Endothelial cell of umbilical vein (primary cell): ENCODE data around the gene TRIM77. TPM values are rescaled to one million over a fixed set of nuclear protein-coding genes. Genes with fewer than 3 reads are reported as not detected.
"Not testable (repeated sequence)": the region's sequence is repeated elsewhere in the genome, so short reads cannot be mapped to it uniquely, and the experiment has no call there.

Experiments
- BruUV-seq: library from RNA; stranded (reverse); fragments of 400-500 nt; replicated peaks from 2 replicates; lab custom pipeline; 2021; lab: Mats Ljungman, UMichigan
- CTCF ChIA-PET: fragments of 300-600, 350-600 bp; sonication (Branson Sonifier 250); formaldehyde crosslinking; loops from one replicate; lab custom pipeline; 2021; ENCODE audit warnings: antibody characterized with exemption, inconsistent platforms; lab: Charles Lee
- POLR2A ChIA-PET: fragments of 300-600, 350-600 bp; sonication (Branson Sonifier 250); formaldehyde crosslinking; loops from one replicate; lab custom pipeline; 2021; ENCODE audit warnings: antibody characterized with exemption, inconsistent platforms; lab: Charles Lee
- DNase-seq: peaks from one replicate; pipeline ENCODE4 v3.0.0-alpha.2; 2011; ENCODE audit warnings: low read depth, low spot score
- FAIRE-seq: peaks from 2 replicates; lab custom pipeline; 2011; peaks lifted over from hg19 to GRCh38; lab: Jason Lieb, UNC
- H2AFZ ChIP-seq: 2 replicates; pipeline ENCODE4 v1.6.0; 2012; ENCODE audit warnings: low read depth, low read length, control low read depth, inconsistent platforms
- H3K27ac ChIP-seq: 2 replicates; pipeline ENCODE4 v1.5.1; 2011; ENCODE audit warnings: low read depth, mild to moderate bottlenecking, control low read depth, low read length, moderate library complexity; ENCODE audit not compliant: insufficient read depth
- H3K27me3 ChIP-seq, 2 experiments: 2 replicates each; pipeline versions ENCODE4 v1.6.0 to v1.6.1; 2011; ENCODE audit warnings: low read length in 2 of 2, mixed read lengths in 1 of 2; ENCODE audit not compliant: control insufficient read depth in 2 of 2, insufficient read depth in 2 of 2
- H3K36me3 ChIP-seq, 2 experiments: 2 replicates in 1 of 2; 3 replicates in 1 of 2; pipeline ENCODE4 v1.5.1; 2011; ENCODE audit warnings: low read length in 2 of 2, mild to moderate bottlenecking in 1 of 2, moderate library complexity in 1 of 2; ENCODE audit not compliant: control insufficient read depth in 2 of 2, insufficient read depth in 2 of 2; ENCODE audit errors: extremely low read depth in 1 of 2
- H3K4me1 ChIP-seq: 3 replicates; pipeline ENCODE4 v1.5.1; 2011; ENCODE audit warnings: mild to moderate bottlenecking, low read length; ENCODE audit not compliant: control insufficient read depth, insufficient read depth; ENCODE audit errors: extremely low read depth
- H3K4me2 ChIP-seq: 2 replicates; pipeline ENCODE4 v1.6.1; 2011; ENCODE audit warnings: low read length, control low read depth, mixed read lengths; ENCODE audit not compliant: insufficient read depth
- H3K4me3 ChIP-seq, 3 experiments: fragments of 200-600 bp in 1 of 3; sonication (generic), shearing (Covaris generic) in 1 of 3; replicated peaks in 1 of 3; 2 replicates each; pipeline ENCODE4 v1.5.1; 2011 to 2016; ENCODE audit warnings: control low read depth in 3 of 3, low read length in 3 of 3, mild to moderate bottlenecking in 2 of 3, inconsistent platforms in 1 of 3, low read depth in 1 of 3, moderate library complexity in 1 of 3; ENCODE audit not compliant: insufficient read depth in 1 of 3
- H3K79me2 ChIP-seq: 2 replicates; pipeline ENCODE4 v1.6.0; 2012; ENCODE audit warnings: low read length, inconsistent platforms; ENCODE audit not compliant: control insufficient read depth, insufficient read depth
- H3K9ac ChIP-seq: replicated peaks from 2 replicates; pipeline ENCODE3; 2011; ENCODE audit warnings: low read length, control low read depth; ENCODE audit not compliant: insufficient read depth; ENCODE audit errors: extremely low read depth
- H3K9me1 ChIP-seq: replicated peaks from 3 replicates; pipeline ENCODE4 v1.6.0; 2011; ENCODE audit warnings: mild to moderate bottlenecking, low read length; ENCODE audit not compliant: control insufficient read depth, insufficient read depth; ENCODE audit errors: extremely low read depth
- H3K9me3 ChIP-seq: replicated peaks from 2 replicates; pipeline ENCODE4 v1.5.1; 2012; ENCODE audit warnings: low read length, inconsistent platforms; ENCODE audit not compliant: control insufficient read depth, insufficient read depth
- H4K20me1 ChIP-seq: replicated peaks from 2 replicates; pipeline ENCODE3; 2011; ENCODE audit warnings: mild to moderate bottlenecking, low read length; ENCODE audit not compliant: control insufficient read depth, insufficient read depth; ENCODE audit errors: extremely low read depth
- EZH2 ChIP-seq: IDR thresholded peaks from 2 replicates; pipeline ENCODE4 v1.6.1; 2012; ENCODE audit warnings: borderline replicate concordance, low read depth, mild to moderate bottlenecking, moderate library complexity, low read length, inconsistent platforms; ENCODE audit not compliant: severe bottlenecking
- FOS ChIP-seq: IDR thresholded peaks from 2 replicates; pipeline ENCODE4 v1.6.1; 2011; ENCODE audit warnings: mild to moderate bottlenecking, low read length, moderate library complexity, borderline replicate concordance; ENCODE audit not compliant: insufficient read depth
- GATA2 ChIP-seq: IDR thresholded peaks from 2 replicates; pipeline ENCODE4 v1.7.0; 2011; ENCODE audit warnings: low read depth, mild to moderate bottlenecking, moderate library complexity, mixed read lengths, low read length; ENCODE audit not compliant: insufficient read length, insufficient read depth
- JUN ChIP-seq: IDR thresholded peaks from 2 replicates; pipeline ENCODE4 v1.6.1; 2011; ENCODE audit warnings: borderline replicate concordance, low read depth; ENCODE audit not compliant: insufficient read length, insufficient read depth
- MYC ChIP-seq: IDR thresholded peaks from one replicate; pipeline ENCODE4 v1.6.1; 2011; ENCODE audit warnings: mild to moderate bottlenecking, low read depth, low read length
- POLR2A ChIP-seq: IDR thresholded peaks from 2 replicates; pipeline ENCODE4 v1.6.1; 2012; ENCODE audit warnings: low read depth, mild to moderate bottlenecking, control low read depth, low read length
- POLR2AphosphoS5 ChIP-seq: IDR thresholded peaks from 2 replicates; pipeline ENCODE4 v1.6.1; 2012; ENCODE audit warnings: low read depth, mild to moderate bottlenecking, control low read depth, low read length, moderate library complexity; ENCODE audit not compliant: insufficient read depth
- dilution Hi-C: fragments of 300-500 bp; cut with MboI; formaldehyde crosslinking; loops from one replicate; pipeline ENCODE4 v1.15.0; 2019; ENCODE audit warnings: low sequenced_read_pairs; ENCODE audit not compliant: extremely low pct_ligation_motif_present
- intact Hi-C: fragments of 100-400 bp; cut with micrococcal nuclease; formaldehyde crosslinking; loops from one replicate; pipeline ENCODE4 v1.10.0; 2022
- polyA plus RNA-seq, 4 experiments: library from polyadenylated mRNA; depleted of rRNA in 3 of 4; stranded (reverse) in 3 of 4; unstranded in 1 of 4; fragments of >200 nt; gene quantifications; 2 replicates each; pipeline versions ENCODE4 v1.2.1 to v1.2.3, GENCODE V29; 2011 to 2012; ENCODE audit warnings: missing spikeins in 1 of 4
- total RNA-seq: library from RNA; stranded (reverse); gene quantifications from 2 replicates; pipeline ENCODE4 v1.2.3, GENCODE V29; 2021
- TF ChIP-seq, protein P1 (sequence below), 2 donors: IDR thresholded peaks; 1 replicate in 1 of 2; 2 replicates in 1 of 2; pipeline ENCODE4 v1.5.1; 2011; ENCODE audit warnings: low read length in 2 of 2, mild to moderate bottlenecking in 2 of 2, moderate library complexity in 2 of 2, control low read depth in 1 of 2, inconsistent platforms in 1 of 2, low read depth in 1 of 2; ENCODE audit not compliant: insufficient read depth in 1 of 2; ENCODE audit errors: extremely low read depth in 1 of 2
- TF ChIP-seq, protein P2 (sequence below): IDR thresholded peaks from 2 replicates; pipeline ENCODE4 v1.6.1; 2011; ENCODE audit not compliant: insufficient read depth, insufficient read length

TRIM77 gene
- total and polyA plus RNA-seq, 2 donors (not counting 3 experiments of a cell fraction or from before 2014, with no cell fraction given): not detected

DNA sequence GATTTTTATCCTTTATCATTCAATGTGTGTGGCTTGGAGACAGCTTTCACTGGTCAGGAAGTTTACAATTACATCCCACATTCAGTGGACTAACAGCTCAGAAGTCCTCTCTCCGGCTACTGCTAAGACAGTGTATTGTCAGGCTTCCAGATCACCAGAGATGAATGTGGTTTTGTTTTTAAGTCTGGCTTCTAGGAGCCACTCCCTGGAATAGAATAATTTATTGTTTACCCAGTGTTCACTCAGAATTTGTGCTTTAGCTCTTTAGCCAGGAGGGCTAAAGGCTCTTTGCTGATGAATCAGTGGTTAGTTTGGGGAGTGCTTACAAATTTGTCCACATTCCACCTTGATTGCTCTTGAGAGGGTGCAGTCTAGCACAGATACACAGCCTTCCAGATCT lies 26.5 kb downstream of the TRIM77 start:
- FAIRE-seq (no peak), DNase-seq (no peak)
- Histone ChIP-seq H2AFZ (no peak overlapping the region), H3K9ac (no peak overlapping the region), H3K4me3 (no peak overlapping the region), H3K4me2 (no peak overlapping the region), H3K9me1 (no peaks in the 10 kb centered on the region), H4K20me1 (no peaks in the 10 kb centered on the region), H3K27ac (no peak overlapping the region), H3K79me2 (no peaks in the 10 kb centered on the region), H3K27me3 (no peaks in the 10 kb centered on the region), H3K36me3 (no peaks in the 10 kb centered on the region), H3K9me3 (no peaks in the 10 kb centered on the region), H3K4me1 (no peaks in the 10 kb centered on the region)
- dilution Hi-C loops (no loop called here), intact Hi-C loops (no loop called here)
- TF ChIP-seq FOS: no peak
- BruUV-seq: no TSS peak
- ChIA-PET CTCF (no interaction called here), POLR2A (no interaction called here)

DNA sequence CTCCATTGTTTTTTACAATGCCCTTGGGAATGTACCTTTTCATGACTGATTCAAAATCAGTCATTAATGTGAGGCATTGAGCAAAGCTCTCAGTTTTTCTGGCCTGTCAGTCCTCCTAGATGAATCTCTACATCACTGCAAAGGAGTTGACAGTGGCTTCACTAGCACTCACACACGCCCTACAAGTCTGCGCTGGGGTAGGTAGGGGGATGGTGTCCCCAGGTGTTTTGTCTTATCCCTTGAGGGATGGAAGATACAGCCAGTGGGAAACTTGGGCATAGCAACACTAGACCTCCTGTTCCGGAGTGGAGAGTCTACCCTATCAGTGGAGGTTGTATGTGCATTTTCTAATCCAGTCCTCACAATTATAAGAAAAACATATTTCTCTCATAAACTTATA lies 27.0 kb downstream of the TRIM77 start:
- CTCF ChIA-PET: no interaction called here
- DNase-seq: no peak
- Histone ChIP-seq H3K9me3 (no peaks in the 10 kb centered on the region), H3K9me1 (no peaks in the 10 kb centered on the region), H3K4me2 (no peak overlapping the region), H3K27me3 (no peaks in the 10 kb centered on the region), H4K20me1 (no peaks in the 10 kb centered on the region), H3K4me1 (no peaks in the 10 kb centered on the region), H3K9ac (no peak overlapping the region), H3K79me2 (no peaks in the 10 kb centered on the region), H3K36me3 (no peaks in the 10 kb centered on the region), H3K27ac (no peak overlapping the region), H3K4me3 (no peak overlapping the region), H2AFZ (no peak overlapping the region)
- BruUV-seq: no TSS peak
- dilution Hi-C loops (no loop called here), intact Hi-C loops (no loop called here)
- TF ChIP-seq MYC: no peak
- no peak for TF ChIP-seq JUN
- TF ChIP-seq, protein P1, sequence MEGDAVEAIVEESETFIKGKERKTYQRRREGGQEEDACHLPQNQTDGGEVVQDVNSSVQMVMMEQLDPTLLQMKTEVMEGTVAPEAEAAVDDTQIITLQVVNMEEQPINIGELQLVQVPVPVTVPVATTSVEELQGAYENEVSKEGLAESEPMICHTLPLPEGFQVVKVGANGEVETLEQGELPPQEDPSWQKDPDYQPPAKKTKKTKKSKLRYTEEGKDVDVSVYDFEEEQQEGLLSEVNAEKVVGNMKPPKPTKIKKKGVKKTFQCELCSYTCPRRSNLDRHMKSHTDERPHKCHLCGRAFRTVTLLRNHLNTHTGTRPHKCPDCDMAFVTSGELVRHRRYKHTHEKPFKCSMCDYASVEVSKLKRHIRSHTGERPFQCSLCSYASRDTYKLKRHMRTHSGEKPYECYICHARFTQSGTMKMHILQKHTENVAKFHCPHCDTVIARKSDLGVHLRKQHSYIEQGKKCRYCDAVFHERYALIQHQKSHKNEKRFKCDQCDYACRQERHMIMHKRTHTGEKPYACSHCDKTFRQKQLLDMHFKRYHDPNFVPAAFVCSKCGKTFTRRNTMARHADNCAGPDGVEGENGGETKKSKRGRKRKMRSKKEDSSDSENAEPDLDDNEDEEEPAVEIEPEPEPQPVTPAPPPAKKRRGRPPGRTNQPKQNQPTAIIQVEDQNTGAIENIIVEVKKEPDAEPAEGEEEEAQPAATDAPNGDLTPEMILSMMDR (IDR thresholded peaks at IDR 0.05; ENCODE audit: extremely low read depth in 1 of 2, insufficient read depth in 1 of 2, low read depth in 1 of 2, low read length in 2 of 2): no peak
- no peak for TF ChIP-seq GATA2
- TF ChIP-seq POLR2AphosphoS5: no peak
- TF ChIP-seq POLR2A: no peak
- no peak for TF ChIP-seq EZH2
- no peak for TF ChIP-seq FOS
- TF ChIP-seq, protein P2, sequence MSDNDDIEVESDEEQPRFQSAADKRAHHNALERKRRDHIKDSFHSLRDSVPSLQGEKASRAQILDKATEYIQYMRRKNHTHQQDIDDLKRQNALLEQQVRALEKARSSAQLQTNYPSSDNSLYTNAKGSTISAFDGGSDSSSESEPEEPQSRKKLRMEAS: no peak
- POLR2A ChIA-PET: no interaction called here
- no peak for FAIRE-seq

DNA sequence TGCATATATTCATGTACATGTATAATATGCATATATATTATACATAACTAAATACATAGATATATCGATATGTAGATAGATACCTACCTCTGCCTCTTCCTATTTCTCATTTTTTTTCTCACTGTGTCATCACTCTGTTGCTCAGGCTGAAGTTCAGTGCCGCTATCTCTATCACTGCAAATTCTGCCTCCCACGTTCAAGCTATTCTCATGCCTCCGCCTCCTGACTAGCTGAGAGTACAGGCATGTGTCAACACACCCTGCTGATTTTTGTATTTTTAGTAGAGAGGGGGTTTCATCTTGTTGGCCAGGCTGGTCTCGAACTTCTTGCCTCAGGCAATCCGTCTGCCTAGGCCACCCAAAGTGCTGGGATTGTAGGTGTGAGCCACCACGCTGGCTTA lies 31.3 kb downstream of the TRIM77 start:
- FAIRE-seq, CTCF ChIA-PET, dilution Hi-C loops: not testable (repeated sequence)

More for the DNA sequence above, 31.3 kb downstream of the TRIM77 start:
- DNase-seq, intact Hi-C loops, H3K9ac ChIP-seq, H3K4me2 ChIP-seq, H3K4me1 ChIP-seq, H2AFZ ChIP-seq, BruUV-seq, H3K27ac ChIP-seq, H3K79me2 ChIP-seq, POLR2A ChIA-PET, H4K20me1 ChIP-seq, H3K9me3 ChIP-seq, H3K27me3 ChIP-seq, H3K9me1 ChIP-seq, H3K36me3 ChIP-seq, H3K4me3 ChIP-seq: not testable (repeated sequence)
